ENCODE results near the gene ARHGEF18.

ARHGEF18 gene

GRCh38 chr19:7333198-7334118 is 15.3 kb upstream of the ARHGEF18 start:
- no peak for TF ChIP-seq CTCF (IDR thresholded peaks at IDR 0.05; ENCODE audit: control extremely low read depth, extremely low read depth, low read depth, missing control alignments)
- no peak for DNase-seq (ENCODE audit: extremely low spot score)
- ChIA-PET CTCF (interaction anchor here (0.8 to 1.4 kb wide), 2 partner anchors 28 to 231 kb away, joined by 3 read pairs; no protein-coding TSS in a partner anchor), POLR2A (interaction anchor here (0.5 kb wide), 1 partner anchor 27 kb away, joined by 4 read pairs; no protein-coding TSS in a partner anchor)

- ChIA-PET CTCF (interaction anchor here (0.8 to 1.4 kb wide), 5 partner anchors 9 to 38 kb away, joined by 3 to 5 read pairs (median 4); no protein-coding TSS in a partner anchor), POLR2A (interaction anchor here (0.6 kb wide), 1 partner anchor 964 kb away, joined by 4 read pairs; the partner anchor contains the start of gene ALKBH7)
- no peak for TF ChIP-seq CTCF (IDR thresholded peaks at IDR 0.05; ENCODE audit: control extremely low read depth, extremely low read depth, low read depth, missing control alignments)
- no peak for DNase-seq (ENCODE audit: extremely low spot score)
Observed at GRCh38 chr19:7336321-7336973, 12.3 kb upstream of the ARHGEF18 start.

- ChIA-PET CTCF (interaction anchor here (4.3 to 5.5 kb wide), 2 partner anchors 10 to 187 kb away, joined by 20 to 83 read pairs; no protein-coding TSS in a partner anchor), POLR2A (interaction anchor here (0.6 kb wide), 1 partner anchor 155 kb away, joined by 3 read pairs; no protein-coding TSS in a partner anchor)
- TF ChIP-seq CTCF (IDR thresholded peaks at IDR 0.05; ENCODE audit: control extremely low read depth, extremely low read depth, low read depth, missing control alignments) = peak; percentile 25
- DNase-seq (ENCODE audit: extremely low spot score) = peak; percentile 72
Observed at GRCh38 chr19:7337380-7338194, 11.2 kb upstream of the ARHGEF18 start.

GRCh38 chr19:7340959-7341837 is 7.5 kb upstream of the ARHGEF18 start:
- POLR2A ChIA-PET = no interaction called here

GRCh38 chr19:7342143-7342542 is 6.6 kb upstream of the ARHGEF18 start:
- DNase-seq (ENCODE audit: extremely low spot score) = no peak
- ChIA-PET POLR2A (no interaction called here), CTCF (interaction anchor here (0.7 to 5.5 kb wide), 9 partner anchors 12 to 249 kb away, joined by 3 to 83 read pairs (median 9); no protein-coding TSS in a partner anchor)
- TF ChIP-seq CTCF (IDR thresholded peaks at IDR 0.05; ENCODE audit: control extremely low read depth, extremely low read depth, low read depth, missing control alignments) = no peak

More at GRCh38 chr19:7340959-7341837, 7.5 kb upstream of the ARHGEF18 start:
- TF ChIP-seq CTCF (IDR thresholded peaks at IDR 0.05; ENCODE audit: control extremely low read depth, extremely low read depth, low read depth, missing control alignments) = peak; percentile 96
- no peak for DNase-seq (ENCODE audit: extremely low spot score)
- CTCF ChIA-PET = interaction anchor here (0.6 to 5.5 kb wide), 26 partner anchors 8 to 248 kb away, joined by 3 to 83 read pairs (median 4); partner anchors contain the start of gene ARHGEF18
